ENCODE data around the gene VPS72. TPM values are rescaled to one million over a fixed set of nuclear protein-coding genes. Genes with fewer than 3 reads are reported as not detected.

Gene VPS72
- total RNA-seq, 1 experiment from 2014 or later = 75.1 TPM

GRCh38 chr1:151142411-151143056 is 47.5 kb downstream of the VPS72 start:
- H3K36me3 ChIP-seq (ENCODE audit: low read depth, low read length) = no peaks in the 10 kb centered on the region
- TF ChIP-seq EZH2phosphoT487 (IDR thresholded peaks at IDR 0.05; ENCODE audit: borderline replicate concordance, low read length) (no peak), EZH2 (IDR thresholded peaks at IDR 0.05; ENCODE audit: low read length, unreplicated experiment) (no peak)
- TF ChIP-seq, protein P1, sequence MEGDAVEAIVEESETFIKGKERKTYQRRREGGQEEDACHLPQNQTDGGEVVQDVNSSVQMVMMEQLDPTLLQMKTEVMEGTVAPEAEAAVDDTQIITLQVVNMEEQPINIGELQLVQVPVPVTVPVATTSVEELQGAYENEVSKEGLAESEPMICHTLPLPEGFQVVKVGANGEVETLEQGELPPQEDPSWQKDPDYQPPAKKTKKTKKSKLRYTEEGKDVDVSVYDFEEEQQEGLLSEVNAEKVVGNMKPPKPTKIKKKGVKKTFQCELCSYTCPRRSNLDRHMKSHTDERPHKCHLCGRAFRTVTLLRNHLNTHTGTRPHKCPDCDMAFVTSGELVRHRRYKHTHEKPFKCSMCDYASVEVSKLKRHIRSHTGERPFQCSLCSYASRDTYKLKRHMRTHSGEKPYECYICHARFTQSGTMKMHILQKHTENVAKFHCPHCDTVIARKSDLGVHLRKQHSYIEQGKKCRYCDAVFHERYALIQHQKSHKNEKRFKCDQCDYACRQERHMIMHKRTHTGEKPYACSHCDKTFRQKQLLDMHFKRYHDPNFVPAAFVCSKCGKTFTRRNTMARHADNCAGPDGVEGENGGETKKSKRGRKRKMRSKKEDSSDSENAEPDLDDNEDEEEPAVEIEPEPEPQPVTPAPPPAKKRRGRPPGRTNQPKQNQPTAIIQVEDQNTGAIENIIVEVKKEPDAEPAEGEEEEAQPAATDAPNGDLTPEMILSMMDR (conservative IDR thresholded peaks at IDR 0.05; ENCODE audit: low read depth, low read length) = no peak
- no peak overlapping the region for H3K27ac ChIP-seq (ENCODE audit: low read length)
- no peaks in the 10 kb centered on the region for H3K9me2 ChIP-seq (replicated peaks; ENCODE audit: low read length)
- no peaks in the 10 kb centered on the region for H3K27me3 ChIP-seq (ENCODE audit: low read length)
- H3K79me2 ChIP-seq (ENCODE audit: low read length) = no peaks in the 10 kb centered on the region
- ATAC-seq (no peak), DNase-seq (no peak)
- CTCF ChIA-PET = no interaction called here
- H3K9me3 ChIP-seq (ENCODE audit: low read length) = no peaks in the 10 kb centered on the region
- no peak overlapping the region for H3K9ac ChIP-seq (ENCODE audit: low read length)
- no peaks in the 10 kb centered on the region for H3F3A ChIP-seq (ENCODE audit: low read length, unreplicated experiment)
- intact Hi-C loops (cut with micrococcal nuclease) = no loop called here
- no peaks in the 10 kb centered on the region for H4K20me1 ChIP-seq (ENCODE audit: low read length)
- peaks cover 8% of the 10 kb centered on the region; the same call in 1 of the 2 replicates for H3K4me1 ChIP-seq (ENCODE audit: insufficient read depth, low read length)
- H3K4me3 ChIP-seq (ENCODE audit: low read length) = no peak overlapping the region
- no peak overlapping the region for H2AFZ ChIP-seq (ENCODE audit: low read length)
- H3K4me2 ChIP-seq (ENCODE audit: low read length) = no peak overlapping the region
- BruUV-seq (replicated peaks) = no TSS peak
- POLR2A ChIA-PET (ENCODE audit: unreplicated experiment) = no interaction called here

- intact Hi-C loops (cut with micrococcal nuclease) = no loop called here
- Histone ChIP-seq H3K9me2 (replicated peaks; ENCODE audit: low read length) (no peaks in the 10 kb centered on the region), H3K27me3 (ENCODE audit: low read length) (no peaks in the 10 kb centered on the region), H3K4me1 (ENCODE audit: insufficient read depth, low read length) (no peaks in the 10 kb centered on the region), H3K27ac (ENCODE audit: low read length) (no peak overlapping the region), H3K4me3 (ENCODE audit: low read length) (no peak overlapping the region), H3F3A (ENCODE audit: low read length, unreplicated experiment) (no peaks in the 10 kb centered on the region), H2AFZ (ENCODE audit: low read length) (no peak overlapping the region), H3K36me3 (ENCODE audit: low read depth, low read length) (no peaks in the 10 kb centered on the region), H4K20me1 (ENCODE audit: low read length) (no peaks in the 10 kb centered on the region), H3K9ac (ENCODE audit: low read length) (no peak overlapping the region), H3K79me2 (ENCODE audit: low read length) (no peaks in the 10 kb centered on the region), H3K4me2 (ENCODE audit: low read length) (no peak overlapping the region), H3K9me3 (ENCODE audit: low read length) (no peaks in the 10 kb centered on the region)
- ChIA-PET POLR2A (ENCODE audit: unreplicated experiment) (no interaction called here), CTCF (no interaction called here)
- no TSS peak for BruUV-seq (replicated peaks)
- DNase-seq = no peak
- TF ChIP-seq, protein P1 (conservative IDR thresholded peaks at IDR 0.05; ENCODE audit: low read depth, low read length) = no peak
- TF ChIP-seq EZH2phosphoT487 (IDR thresholded peaks at IDR 0.05; ENCODE audit: borderline replicate concordance, low read length) (no peak), EZH2 (IDR thresholded peaks at IDR 0.05; ENCODE audit: low read length, unreplicated experiment) (no peak)
- ATAC-seq = no peak
Observed at GRCh38 chr1:151137789-151138188, 52.2 kb downstream of the VPS72 start.

Measured in PC-3 (cell line).